GM21786 (cell line): ENCODE measurements around the gene PTCD3.

Experiments
- ATAC-seq: cut with Tn5 transposase; IDR thresholded peaks from one replicate; pipeline ENCODE4 v1.9.1; 2021; ENCODE audit not compliant: unreplicated experiment

PTCD3 gene

GRCh38 chr2:86079981-86080911 is 25.8 kb upstream of the PTCD3 start:
- peak; percentile 78 for ATAC-seq

GRCh38 chr2:86081724-86082123 is 24.3 kb upstream of the PTCD3 start:
- no peak for ATAC-seq

GRCh38 chr2:86082756-86083155 is 23.3 kb upstream of the PTCD3 start:
- ATAC-seq: no peak

GRCh38 chr2:86087936-86088850 is 17.8 kb upstream of the PTCD3 start:
- no peak for ATAC-seq

GRCh38 chr2:86094229-86094628 is 11.8 kb upstream of the PTCD3 start:
- no peak for ATAC-seq

- no peak for ATAC-seq
Observed at GRCh38 chr2:86097114-86097896, 8.7 kb upstream of the PTCD3 start.

- ATAC-seq: no peak
Observed at GRCh38 chr2:86097913-86098312, 8.1 kb upstream of the PTCD3 start.

GRCh38 chr2:86102157-86102556 is 3.9 kb upstream of the PTCD3 start:
- ATAC-seq: no peak

- ATAC-seq: peak; percentile 74
Observed at GRCh38 chr2:86105252-86105968, 625 bp upstream of the PTCD3 start, which contains the start of gene POLR1A. TSS of gene POLR1A (minus strand) at chr2:86105886. CDS start at chr2:86105776, 110 bp downstream.

GRCh38 chr2:86107031-86107430 is 996 bp downstream of the PTCD3 start:
- no peak for ATAC-seq

GRCh38 chr2:86118130-86118529 is 12.1 kb downstream of the PTCD3 start:
- no peak for ATAC-seq

GRCh38 chr2:86123328-86123925 is 17.4 kb downstream of the PTCD3 start:
- ATAC-seq: no peak

- ATAC-seq: no peak
Observed at GRCh38 chr2:86124683-86125082, 18.6 kb downstream of the PTCD3 start.

GRCh38 chr2:86134709-86135108 is 28.7 kb downstream of the PTCD3 start:
- ATAC-seq: no peak

GRCh38 chr2:86135653-86136052 is 29.6 kb downstream of the PTCD3 start:
- no peak for ATAC-seq

GRCh38 chr2:86136141-86136540 is 30.1 kb downstream of the PTCD3 start:
- no peak for ATAC-seq

- ATAC-seq: no peak
Observed at GRCh38 chr2:86138736-86139625, 32.9 kb downstream of the PTCD3 start.

GRCh38 chr2:86139981-86140380 is 33.9 kb downstream of the PTCD3 start:
- ATAC-seq: no peak

GRCh38 chr2:86140969-86141392 is 34.9 kb downstream of the PTCD3 start:
- ATAC-seq: no peak
